Activated gamma-delta T cell (primary cell): Measurements from ENCODE around the gene TWF2.

Experiments used
- DNase-seq: peaks from one replicate; lab custom pipeline; 2025; lab: John Stamatoyannopoulos, UW

TWF2 gene

GRCh38 chr3:52181543-52181942 is 57.4 kb downstream of the TWF2 start:
- DNase-seq, result no peak
